Gastrocnemius medialis (tissue), 4 donors: ENCODE results near the gene PDE4D.

Experiments used
- CTCF ChIP-seq, 5 experiments: fragments of 450-650 bp in 3 of 5; fragments of 200-600 bp in 2 of 5; sonication (generic) in 2 of 5; IDR thresholded peaks in 4 of 5; conservative IDR thresholded peaks in 1 of 5; 1 replicate in 4 of 5; 2 replicates in 1 of 5; pipeline ENCODE4 v1.5.1; 2016 to 2019; ENCODE audit warnings: antibody characterized with exemption in 5 of 5, mild to moderate bottlenecking in 3 of 5, moderate library complexity in 3 of 5
- POLR2A ChIP-seq, 2 donors: fragments of 450-650 bp; IDR thresholded peaks; one replicate each; pipeline ENCODE4 v1.6.1; 2017; ENCODE audit warnings: antibody characterized with exemption in 2 of 2, mild to moderate bottlenecking in 2 of 2, moderate library complexity in 2 of 2

- TF ChIP-seq POLR2A (IDR thresholded peaks at IDR 0.05) (no peak), CTCF (IDR thresholded peaks at IDR 0.05 in 4 of 5, conservative IDR thresholded peaks at IDR 0.05 in 1 of 5) (no peak)
These were observed 94.5 kb downstream of the PDE4D start for GRCh38 chr5:59798862-59799667.
